ENCODE results near the gene CCL26. TPM values are rescaled to one million over a fixed set of nuclear protein-coding genes. Genes with fewer than 3 reads are reported as not detected.

CCL26 gene
- total RNA-seq, 1 experiment from 2014 or later, result 0.84 TPM

- no peak for TF ChIP-seq EZH2 (IDR thresholded peaks at IDR 0.05; ENCODE audit: borderline replicate concordance, low read depth, low read length, poor library complexity, severe bottlenecking)
- TF ChIP-seq, protein P1, sequence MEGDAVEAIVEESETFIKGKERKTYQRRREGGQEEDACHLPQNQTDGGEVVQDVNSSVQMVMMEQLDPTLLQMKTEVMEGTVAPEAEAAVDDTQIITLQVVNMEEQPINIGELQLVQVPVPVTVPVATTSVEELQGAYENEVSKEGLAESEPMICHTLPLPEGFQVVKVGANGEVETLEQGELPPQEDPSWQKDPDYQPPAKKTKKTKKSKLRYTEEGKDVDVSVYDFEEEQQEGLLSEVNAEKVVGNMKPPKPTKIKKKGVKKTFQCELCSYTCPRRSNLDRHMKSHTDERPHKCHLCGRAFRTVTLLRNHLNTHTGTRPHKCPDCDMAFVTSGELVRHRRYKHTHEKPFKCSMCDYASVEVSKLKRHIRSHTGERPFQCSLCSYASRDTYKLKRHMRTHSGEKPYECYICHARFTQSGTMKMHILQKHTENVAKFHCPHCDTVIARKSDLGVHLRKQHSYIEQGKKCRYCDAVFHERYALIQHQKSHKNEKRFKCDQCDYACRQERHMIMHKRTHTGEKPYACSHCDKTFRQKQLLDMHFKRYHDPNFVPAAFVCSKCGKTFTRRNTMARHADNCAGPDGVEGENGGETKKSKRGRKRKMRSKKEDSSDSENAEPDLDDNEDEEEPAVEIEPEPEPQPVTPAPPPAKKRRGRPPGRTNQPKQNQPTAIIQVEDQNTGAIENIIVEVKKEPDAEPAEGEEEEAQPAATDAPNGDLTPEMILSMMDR (conservative IDR thresholded peaks at IDR 0.05; ENCODE audit: low read depth, low read length), result no peak
- intact Hi-C loops (cut with micrococcal nuclease; ENCODE audit: unreplicated experiment), result loop anchor here (5.0 kb wide), 1 partner anchor 116 kb away; no protein-coding TSS in a partner anchor
- Histone ChIP-seq H3K4me1 (ENCODE audit: insufficient read depth, low read length, poor library complexity, severe bottlenecking) (no peaks in the 10 kb centered on the region), H3K9me3 (ENCODE audit: low read depth, low read length, poor library complexity, severe bottlenecking) (no peaks in the 10 kb centered on the region), H3K27me3 (replicated peaks; ENCODE audit: insufficient read depth, low read depth, low read length, poor library complexity) (no peaks in the 10 kb centered on the region), H3K27ac (ENCODE audit: low read depth, low read length, poor library complexity, severe bottlenecking) (no peak overlapping the region), H3K4me3 (ENCODE audit: low read depth, low read length, poor library complexity, severe bottlenecking) (no peak overlapping the region), H3K36me3 (ENCODE audit: insufficient read depth, low read length, poor library complexity, severe bottlenecking) (no peaks in the 10 kb centered on the region)
- no peak for DNase-seq (ENCODE audit: low spot score)
- POLR2A ChIA-PET (ENCODE audit: low non-redundant PET), result no interaction called here
- BruUV-seq (replicated peaks), result no TSS peak
- CTCF ChIA-PET, result interaction anchor here (0.6 to 0.7 kb wide), 2 partner anchors 8 to 726 kb away, joined by 3 to 6 read pairs; no protein-coding TSS in a partner anchor
Observed at GRCh38 chr7:75758491-75758890, 13.5 kb downstream of the CCL26 start.

DNA sequence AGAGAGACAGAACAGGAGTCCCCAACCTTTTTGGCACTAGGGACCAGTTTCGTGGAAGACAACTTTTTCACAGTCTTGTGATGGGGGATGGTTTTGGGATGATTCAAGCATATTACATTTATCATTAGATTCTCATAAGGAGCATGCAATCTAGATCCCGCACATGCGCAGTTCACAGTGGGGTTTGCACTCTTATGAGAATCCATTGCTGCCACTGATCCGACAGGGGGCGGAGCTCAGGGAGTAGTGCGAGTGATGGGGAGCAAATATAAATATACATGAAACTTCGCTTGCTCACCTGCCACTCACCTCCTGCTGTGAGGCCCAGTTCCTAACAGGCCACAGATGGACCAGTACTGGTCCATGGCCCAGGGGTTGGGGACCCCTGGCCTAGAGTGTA, 14.2 kb downstream of the CCL26 start:
- TF ChIP-seq, protein P1 (conservative IDR thresholded peaks at IDR 0.05; ENCODE audit: low read depth, low read length), result no peak
- no peak for TF ChIP-seq EZH2 (IDR thresholded peaks at IDR 0.05; ENCODE audit: borderline replicate concordance, low read depth, low read length, poor library complexity, severe bottlenecking)
- no peak overlapping the region for H3K4me3 ChIP-seq (ENCODE audit: low read depth, low read length, poor library complexity, severe bottlenecking)
- no peaks in the 10 kb centered on the region for H3K36me3 ChIP-seq (ENCODE audit: insufficient read depth, low read length, poor library complexity, severe bottlenecking)
- no peaks in the 10 kb centered on the region for H3K4me1 ChIP-seq (ENCODE audit: insufficient read depth, low read length, poor library complexity, severe bottlenecking)
- no peaks in the 10 kb centered on the region for H3K27me3 ChIP-seq (replicated peaks; ENCODE audit: insufficient read depth, low read depth, low read length, poor library complexity)
- no peaks in the 10 kb centered on the region for H3K9me3 ChIP-seq (ENCODE audit: low read depth, low read length, poor library complexity, severe bottlenecking)
- POLR2A ChIA-PET (ENCODE audit: low non-redundant PET), result no interaction called here
- H3K27ac ChIP-seq (ENCODE audit: low read depth, low read length, poor library complexity, severe bottlenecking), result no peak overlapping the region
- no peak for DNase-seq (ENCODE audit: low spot score)
- no TSS peak for BruUV-seq (replicated peaks)
- intact Hi-C loops (cut with micrococcal nuclease; ENCODE audit: unreplicated experiment), result loop anchor here (5.0 kb wide), 1 partner anchor 116 kb away; no protein-coding TSS in a partner anchor
- CTCF ChIA-PET, result interaction anchor here (0.7 kb wide), 1 partner anchor 8 kb away, joined by 3 read pairs; no protein-coding TSS in a partner anchor

DNA sequence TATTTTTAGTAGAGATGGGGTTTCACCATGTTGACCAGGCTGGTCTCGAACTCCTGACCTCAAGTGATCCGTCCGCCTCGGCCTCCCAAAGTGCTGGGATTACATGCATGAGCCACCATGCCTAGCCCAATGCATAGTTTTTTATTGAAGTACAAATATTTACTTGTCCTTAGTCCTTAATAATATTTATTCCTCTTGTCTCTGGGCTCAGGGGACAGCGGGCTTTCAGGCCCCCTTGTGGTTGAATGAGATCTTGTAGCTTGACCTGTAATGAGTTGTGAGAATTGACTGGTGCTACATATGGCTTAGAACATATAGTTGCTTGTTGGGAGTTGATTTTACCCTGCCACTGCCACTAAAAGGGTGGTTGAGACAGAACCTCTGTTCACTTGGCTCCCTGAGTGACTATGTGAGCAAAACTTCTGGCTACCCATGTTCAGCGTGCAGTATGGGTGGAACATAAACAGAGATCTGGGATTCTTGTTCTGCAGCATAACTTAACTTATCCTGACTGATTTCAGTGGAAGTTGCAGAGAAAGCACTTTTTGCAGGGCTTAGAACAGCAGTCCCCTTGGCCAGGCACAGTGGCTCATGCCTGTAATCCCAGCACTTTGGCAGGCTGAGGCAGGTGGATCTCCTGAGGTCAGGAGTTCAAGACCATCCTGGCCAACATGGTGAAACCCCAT, 14.9 kb downstream of the CCL26 start:
- DNase-seq (ENCODE audit: low spot score), result peak; percentile 60
- intact Hi-C loops (cut with micrococcal nuclease; ENCODE audit: unreplicated experiment), result loop anchor here (5.0 kb wide), 1 partner anchor 115 kb away; no protein-coding TSS in a partner anchor
- CTCF ChIA-PET, result no interaction called here

More for the DNA sequence above, 14.9 kb downstream of the CCL26 start:
- BruUV-seq (replicated peaks), result no TSS peak
- POLR2A ChIA-PET (ENCODE audit: low non-redundant PET), result no interaction called here
- no peak overlapping the region for H3K27ac ChIP-seq (ENCODE audit: low read depth, low read length, poor library complexity, severe bottlenecking)
- no peaks in the 10 kb centered on the region for H3K27me3 ChIP-seq (replicated peaks; ENCODE audit: insufficient read depth, low read depth, low read length, poor library complexity)
- TF ChIP-seq, protein P1 (conservative IDR thresholded peaks at IDR 0.05; ENCODE audit: low read depth, low read length), result peak; percentile 60
- TF ChIP-seq EZH2 (IDR thresholded peaks at IDR 0.05; ENCODE audit: borderline replicate concordance, low read depth, low read length, poor library complexity, severe bottlenecking), result no peak
- no peaks in the 10 kb centered on the region for H3K9me3 ChIP-seq (ENCODE audit: low read depth, low read length, poor library complexity, severe bottlenecking)
- H3K36me3 ChIP-seq (ENCODE audit: insufficient read depth, low read length, poor library complexity, severe bottlenecking), result no peaks in the 10 kb centered on the region
- H3K4me1 ChIP-seq (ENCODE audit: insufficient read depth, low read length, poor library complexity, severe bottlenecking), result no peaks in the 10 kb centered on the region
- H3K4me3 ChIP-seq (ENCODE audit: low read depth, low read length, poor library complexity, severe bottlenecking), result no peak overlapping the region
